Measurements from ENCODE around the gene MYG1. TPM values are rescaled to one million over a fixed set of nuclear protein-coding genes. Genes with fewer than 3 reads are reported as not detected.

MYG1 gene
- polyA plus RNA-seq, 1 donor (not counting 4 experiments of a cell fraction or from before 2014, with no cell fraction given): 27.2 TPM

DNA sequence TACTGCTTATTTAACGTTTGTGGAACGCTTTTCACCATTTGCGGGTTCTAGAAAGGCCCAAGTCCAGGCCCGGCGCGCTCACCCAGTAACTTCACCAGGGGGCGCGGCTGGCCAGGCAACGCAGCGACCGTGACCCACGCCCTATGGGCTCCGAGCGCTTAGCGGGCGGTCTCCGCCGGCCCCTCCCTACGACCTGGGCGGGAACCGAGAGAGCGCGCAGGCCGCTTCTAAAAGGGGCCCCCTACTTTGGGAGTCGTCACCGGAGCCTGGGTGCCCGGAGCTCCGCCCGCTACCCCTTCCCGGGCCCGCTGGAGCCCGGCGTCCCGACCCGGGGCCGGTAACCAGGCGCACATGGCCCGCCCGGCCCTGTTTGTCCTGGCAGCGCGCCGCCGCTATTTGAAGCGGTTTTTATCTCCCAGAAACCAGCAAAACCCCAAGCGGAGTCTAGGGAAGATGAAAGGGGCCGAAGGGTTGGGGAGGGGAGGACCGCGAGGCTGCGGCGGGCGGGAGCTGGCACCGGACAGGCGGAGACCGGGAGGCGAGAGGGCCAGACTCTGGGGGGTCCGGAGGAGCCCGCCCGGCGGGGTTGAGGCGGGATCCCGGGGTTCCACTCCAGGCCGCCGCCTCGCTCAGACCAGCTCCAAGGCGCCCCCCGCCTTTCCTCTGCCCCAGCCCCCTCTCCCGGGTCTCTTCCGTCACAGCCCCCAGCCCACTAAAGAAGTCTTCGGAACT lies 25.4 kb downstream of the MYG1 start:
- peaks cover 21% of the 10 kb centered on the region for H3K4me1 ChIP-seq (ENCODE audit: control insufficient read depth, extremely low read depth, insufficient read depth, low read length)
- H3K9ac ChIP-seq (ENCODE audit: control insufficient read depth, extremely low read depth, insufficient read depth, low read length): peak overlapping the region; percentile 81
- TF ChIP-seq CTCF (optimal IDR thresholded peaks at IDR 0.05 in 1 of 3, IDR thresholded peaks at IDR 0.05 in 1 of 3, conservative IDR thresholded peaks at IDR 0.05 in 1 of 3; ENCODE audit: extremely low read depth in 1 of 3, insufficient read depth in 2 of 3, low read length in 3 of 3): peak; percentile 61 to 82 (median 81)
- TF ChIP-seq EZH2 (IDR thresholded peaks at IDR 0.05; ENCODE audit: low read length): no peak
- H3K36me3 ChIP-seq (ENCODE audit: control insufficient read depth in 2 of 2, extremely low read depth in 1 of 2, insufficient read depth in 2 of 2, low read length in 2 of 2): no peaks in the 10 kb centered on the region
- dilution Hi-C loops (cut with MboI; ENCODE audit: extremely low pct_ligation_motif_present, low sequenced_read_pairs): no loop called here
- H3K4me2 ChIP-seq (ENCODE audit: control insufficient read depth, extremely low read depth, insufficient read depth, low read depth, low read length): peak overlapping the region; percentile 99
- peak overlapping the region; percentile 73 for H3K27ac ChIP-seq (ENCODE audit: control insufficient read depth, insufficient read depth, low read length)
- peak overlapping the region; percentile 48 to 81 (median 79) for H3K4me3 ChIP-seq (ENCODE audit: control insufficient read depth in 2 of 3, extremely low read depth in 1 of 3, insufficient read depth in 2 of 3, low read depth in 1 of 3, low read length in 3 of 3)
- H2AFZ ChIP-seq (ENCODE audit: control insufficient read depth, low read length): peak overlapping the region; percentile 95
- no peaks in the 10 kb centered on the region for H3K9me1 ChIP-seq (ENCODE audit: control insufficient read depth, extremely low read depth, insufficient read depth, low read length)
- peaks cover 2% of the 10 kb centered on the region for H3K79me2 ChIP-seq (ENCODE audit: control insufficient read depth, insufficient read depth, low read length)
- no peaks in the 10 kb centered on the region for H3K9me3 ChIP-seq (ENCODE audit: control insufficient read depth, low read depth, low read length)
- FAIRE-seq (no peak), DNase-seq (ENCODE audit: low read depth, low spot score) (peak; percentile 33)
- H4K20me1 ChIP-seq (ENCODE audit: control insufficient read depth, extremely low read depth, insufficient read depth, low read length): no peaks in the 10 kb centered on the region
- no peaks in the 10 kb centered on the region for H3K27me3 ChIP-seq (ENCODE audit: control insufficient read depth, extremely low read depth, insufficient read depth, low read length)

- H3K9me1 ChIP-seq (ENCODE audit: control insufficient read depth, extremely low read depth, insufficient read depth, low read length): no peaks in the 10 kb centered on the region
- H3K4me2 ChIP-seq (ENCODE audit: control insufficient read depth, extremely low read depth, insufficient read depth, low read depth, low read length): peak overlapping the region; percentile 99
- H3K27ac ChIP-seq (ENCODE audit: control insufficient read depth, insufficient read depth, low read length): peak overlapping the region; percentile 36
- H3K4me1 ChIP-seq (ENCODE audit: control insufficient read depth, extremely low read depth, insufficient read depth, low read length): peaks cover 18% of the 10 kb centered on the region
- peak overlapping the region; percentile 81 for H3K9ac ChIP-seq (ENCODE audit: control insufficient read depth, extremely low read depth, insufficient read depth, low read length)
- peak overlapping the region; percentile 48 to 81 (median 79) for H3K4me3 ChIP-seq (ENCODE audit: control insufficient read depth in 2 of 3, extremely low read depth in 1 of 3, insufficient read depth in 2 of 3, low read depth in 1 of 3, low read length in 3 of 3)
- H4K20me1 ChIP-seq (ENCODE audit: control insufficient read depth, extremely low read depth, insufficient read depth, low read length): no peaks in the 10 kb centered on the region
- peak; percentile 31 for TF ChIP-seq EZH2 (IDR thresholded peaks at IDR 0.05; ENCODE audit: low read length)
- no peak for TF ChIP-seq CTCF (optimal IDR thresholded peaks at IDR 0.05 in 1 of 3, IDR thresholded peaks at IDR 0.05 in 1 of 3, conservative IDR thresholded peaks at IDR 0.05 in 1 of 3; ENCODE audit: extremely low read depth in 1 of 3, insufficient read depth in 2 of 3, low read length in 3 of 3)
- H3K27me3 ChIP-seq (ENCODE audit: control insufficient read depth, extremely low read depth, insufficient read depth, low read length): no peaks in the 10 kb centered on the region
- FAIRE-seq (no peak), DNase-seq (ENCODE audit: low read depth, low spot score) (no peak)
- H3K9me3 ChIP-seq (ENCODE audit: control insufficient read depth, low read depth, low read length): no peaks in the 10 kb centered on the region
- H3K36me3 ChIP-seq (ENCODE audit: control insufficient read depth in 2 of 2, extremely low read depth in 1 of 2, insufficient read depth in 2 of 2, low read length in 2 of 2): no peaks in the 10 kb centered on the region
- dilution Hi-C loops (cut with MboI; ENCODE audit: extremely low pct_ligation_motif_present, low sequenced_read_pairs): no loop called here
- H3K79me2 ChIP-seq (ENCODE audit: control insufficient read depth, insufficient read depth, low read length): peaks cover 2% of the 10 kb centered on the region
- peak overlapping the region; percentile 0 for H2AFZ ChIP-seq (ENCODE audit: control insufficient read depth, low read length)
These were observed 26.1 kb downstream of the MYG1 start for GRCh38 chr12:53325511-53326061.

All from keratinocyte (primary cell).